Endometrial microvascular endothelial cells (primary cell): Measurements from ENCODE around the gene SLC43A3. TPM values are rescaled to one million over a fixed set of nuclear protein-coding genes. Genes with fewer than 3 reads are reported as not detected.

Experiments used
- in situ Hi-C: cut with HindIII; loops from 2 replicates; pipeline ENCODE4 v1.10.0; 2017; ENCODE audit warnings: low sequenced_read_pairs, low pct_unique_long_range_greater_than_20kb; ENCODE audit errors: inconsistent ontology term
- total RNA-seq: library from RNA; depleted of rRNA; stranded (reverse); fragments of >200 nt; gene quantifications from one replicate; pipeline ENCODE4 v1.2.3, GENCODE V29; 2015; ENCODE audit errors: inconsistent ontology term

The SLC43A3 gene
- total RNA-seq, 1 donor from 2014 or later = 122 TPM

- in situ Hi-C loops = no loop called here
Measured at GRCh38 chr11:57395905-57396623, 30.9 kb downstream of the SLC43A3 start.

DNA sequence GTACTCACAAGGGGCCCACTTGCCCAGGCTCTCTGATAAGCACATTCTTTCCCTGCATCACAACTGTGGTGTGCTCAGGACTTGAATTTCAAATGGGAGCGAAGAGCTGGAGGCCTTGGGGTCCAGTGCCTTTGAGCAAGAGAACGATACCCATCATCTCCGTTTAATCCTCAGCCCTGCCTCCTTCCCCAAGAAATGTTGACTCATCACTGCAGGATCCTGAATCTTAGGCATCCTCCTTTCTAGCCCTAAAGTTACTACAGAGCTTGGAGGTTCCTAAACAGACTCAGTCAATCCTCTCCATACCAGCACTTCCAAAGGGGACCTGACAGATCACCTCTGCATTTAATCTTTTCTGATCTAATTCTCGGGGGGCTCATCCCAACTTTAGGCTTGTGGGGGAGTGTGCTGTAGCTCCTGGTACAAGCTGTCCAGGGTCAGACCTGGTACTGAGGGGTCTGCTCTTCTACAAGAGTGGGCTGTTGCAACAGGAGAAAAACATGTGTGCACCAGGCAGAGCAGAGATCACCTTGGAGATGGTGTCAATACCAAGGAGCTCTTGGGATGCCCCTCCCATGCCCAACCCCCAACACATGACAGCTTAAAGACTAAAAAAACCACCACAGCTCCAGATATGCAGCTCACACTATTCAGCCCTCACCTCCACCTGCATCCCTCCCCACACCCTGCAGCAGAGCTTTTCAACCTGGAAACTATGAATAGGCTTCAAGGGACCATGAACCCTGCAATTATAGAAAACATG lies 32.5 kb downstream of the SLC43A3 start:
- in situ Hi-C loops = no loop called here

DNA sequence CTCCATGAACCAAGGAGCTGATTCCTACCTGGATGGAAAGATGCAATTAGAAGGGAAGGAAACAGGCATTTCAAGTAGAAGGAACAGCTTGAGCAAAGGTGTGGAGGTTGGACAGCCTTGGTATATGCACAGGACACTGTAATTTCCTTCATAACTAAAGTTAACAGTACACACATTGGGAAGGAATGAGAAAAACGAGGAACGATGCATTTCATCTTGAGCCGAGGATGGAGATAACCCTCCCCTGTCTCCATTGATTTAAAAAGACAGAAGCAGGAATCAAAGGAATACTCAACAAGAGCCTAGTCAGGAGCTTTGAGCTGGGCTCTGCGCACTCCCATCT lies 34.2 kb downstream of the SLC43A3 start:
- in situ Hi-C loops = no loop called here

DNA sequence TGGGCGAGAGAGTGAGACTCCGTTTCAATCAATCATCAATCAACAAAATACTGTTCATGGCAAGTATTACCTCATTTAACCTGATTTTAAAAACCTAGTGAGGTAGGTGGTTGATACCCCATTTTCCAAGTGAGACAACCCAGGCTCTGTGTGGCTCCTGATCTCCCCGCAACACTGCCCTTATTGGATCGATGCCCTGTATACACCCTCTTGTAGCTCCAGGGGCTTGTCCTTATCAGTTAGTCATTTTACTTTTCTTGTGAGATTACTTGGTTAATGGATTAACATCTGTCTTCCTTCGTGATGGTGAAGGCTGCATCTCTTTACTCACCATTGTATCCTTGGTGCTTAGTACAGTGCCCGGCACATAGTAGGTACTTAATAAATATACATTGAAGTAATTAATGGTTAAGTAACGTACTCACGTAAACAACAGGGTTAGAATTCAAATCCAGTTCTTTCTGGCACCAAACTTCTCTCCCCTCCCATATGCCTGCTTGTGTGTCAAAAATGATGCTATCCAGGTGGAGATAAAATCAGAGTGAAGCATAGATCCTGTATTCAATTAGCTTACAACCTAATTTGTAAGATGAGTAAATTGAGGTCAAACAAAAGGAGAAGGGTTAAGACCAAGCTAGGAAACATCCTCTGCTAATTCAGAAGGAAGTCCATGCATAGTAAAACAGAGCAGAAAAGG lies 34.7 kb downstream of the SLC43A3 start:
- in situ Hi-C loops = no loop called here

DNA sequence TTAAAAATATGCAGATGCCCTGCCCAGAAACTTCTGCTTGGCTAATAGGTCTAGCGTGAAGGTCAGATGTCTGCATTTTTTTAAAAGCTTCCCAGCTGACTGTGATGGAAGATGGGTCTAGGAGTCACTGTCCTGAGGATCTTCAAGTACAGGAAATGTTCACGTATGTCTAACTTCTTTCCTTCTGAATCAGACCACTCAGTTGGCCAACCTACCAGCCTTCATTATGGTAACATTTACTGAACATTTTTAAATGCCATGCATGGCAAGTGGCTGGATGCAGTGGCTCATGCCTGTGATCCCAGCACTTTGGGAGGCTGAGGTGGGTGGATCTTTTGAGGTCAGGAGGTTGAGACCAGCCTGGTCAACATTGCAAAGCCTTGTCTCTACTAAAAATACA lies 35.4 kb downstream of the SLC43A3 start:
- in situ Hi-C loops = no loop called here

DNA sequence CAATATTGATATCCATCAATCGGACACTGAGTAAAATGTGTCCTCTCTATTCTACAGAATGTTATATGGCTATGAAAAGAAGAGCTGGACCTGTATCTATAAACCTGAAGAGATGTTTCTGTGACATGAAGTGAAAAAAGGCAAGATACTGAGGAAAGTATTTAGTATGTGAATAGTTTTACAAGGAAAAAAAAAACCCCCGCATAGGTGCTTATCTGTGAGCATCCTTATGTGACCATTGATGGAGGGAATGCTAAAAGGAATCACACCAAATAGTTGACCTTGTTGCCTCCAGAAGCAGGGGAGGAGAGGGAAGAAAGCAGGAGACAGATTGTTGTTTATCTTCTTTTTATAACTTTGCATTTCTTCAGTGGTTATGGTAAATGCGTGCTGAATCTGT lies 35.8 kb downstream of the SLC43A3 start:
- in situ Hi-C loops = no loop called here

- in situ Hi-C loops = no loop called here
Measured at GRCh38 chr11:57390535-57390934, 36.4 kb downstream of the SLC43A3 start, which contains the start of gene PRG2. TSS of gene PRG2 (minus strand) at chr11:57390650. CDS start at chr11:57389944, 706 bp downstream.

GRCh38 chr11:57387289-57388030 lies 39.5 kb downstream of the SLC43A3 start:
- in situ Hi-C loops = no loop called here

- in situ Hi-C loops = no loop called here
Measured at GRCh38 chr11:57386178-57386940, 40.6 kb downstream of the SLC43A3 start.

DNA sequence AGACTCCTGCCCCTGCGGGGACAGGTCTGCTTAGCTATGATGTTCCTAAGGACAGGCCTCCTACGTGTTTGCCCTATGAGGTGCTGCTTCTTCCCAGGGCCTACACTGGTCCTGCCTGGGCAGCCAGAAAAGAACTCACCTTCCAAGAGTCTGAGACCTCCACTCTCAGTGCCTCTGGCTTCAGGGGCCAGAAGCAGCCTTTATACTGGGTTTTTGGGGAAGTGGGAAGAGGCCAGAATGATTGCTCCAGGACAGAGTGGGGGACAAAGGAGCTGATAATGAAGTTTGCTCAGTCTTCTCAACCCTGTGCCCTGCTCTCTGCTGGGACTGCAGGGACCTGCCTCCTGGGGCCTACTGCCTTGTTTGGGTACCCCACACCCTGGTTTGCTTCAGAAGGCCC lies 45.9 kb downstream of the SLC43A3 start, which contains the start of gene PRG3:
PRG3 (minus strand) TSS at position 176 of the 400 bp plus-strand sequence. CDS start 442 bp downstream, outside the sequence.
- in situ Hi-C loops = no loop called here

DNA sequence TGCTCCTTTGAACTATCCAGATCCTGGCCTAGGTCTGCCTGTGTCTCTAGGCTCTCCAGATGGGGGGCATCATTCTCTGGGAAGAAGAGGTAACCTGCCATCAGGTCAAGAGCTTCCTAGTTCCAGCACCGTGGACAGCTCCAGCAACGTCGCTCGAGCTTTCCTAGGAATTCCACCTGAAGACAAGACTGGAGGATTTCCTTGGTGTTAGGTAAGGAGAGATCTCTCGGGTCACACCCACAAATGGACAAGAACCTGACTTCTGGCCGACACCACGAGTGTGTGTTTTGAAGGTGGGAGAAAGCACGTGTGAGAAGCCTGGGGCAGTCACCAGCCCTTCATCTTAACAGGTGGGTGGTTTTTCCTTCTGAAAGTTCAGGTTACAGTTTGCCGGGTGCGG lies 47.2 kb downstream of the SLC43A3 start:
- in situ Hi-C loops = no loop called here

DNA sequence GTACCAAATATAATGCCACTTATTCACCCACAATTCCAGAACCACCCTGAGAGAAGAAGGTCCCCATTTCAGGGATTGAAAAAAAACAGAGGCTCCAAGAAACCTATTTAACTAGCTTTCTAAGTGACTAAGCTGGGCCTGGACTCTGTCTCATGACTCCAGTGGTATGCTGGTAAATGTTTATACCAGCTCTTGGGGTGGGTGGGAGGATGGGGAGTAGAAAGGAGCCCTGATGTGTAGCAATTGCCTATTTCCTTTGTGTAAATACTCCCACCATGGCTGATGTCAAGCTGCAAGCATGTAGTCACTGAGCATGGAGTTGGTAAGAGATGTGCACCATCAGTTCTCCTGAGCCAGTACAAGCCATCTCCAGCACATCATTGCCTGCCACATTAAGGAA lies 48.7 kb downstream of the SLC43A3 start:
- in situ Hi-C loops = no loop called here

GRCh38 chr11:57377107-57377506 lies 49.8 kb downstream of the SLC43A3 start:
- in situ Hi-C loops = no loop called here

- in situ Hi-C loops = no loop called here
Measured at GRCh38 chr11:57376095-57377090, 50.5 kb downstream of the SLC43A3 start.

- in situ Hi-C loops = no loop called here
Measured at GRCh38 chr11:57375490-57375889, 51.4 kb downstream of the SLC43A3 start.

GRCh38 chr11:57374966-57375365 lies 52.0 kb downstream of the SLC43A3 start:
- in situ Hi-C loops = no loop called here

- in situ Hi-C loops = no loop called here
Measured at GRCh38 chr11:57373146-57373545, 53.8 kb downstream of the SLC43A3 start.
